A549 treated with GW870086 at 1 μM for 4 hours (cell line): ENCODE measurements around the gene ERRFI1. TPM values are rescaled to one million over a fixed set of nuclear protein-coding genes. Genes with fewer than 3 reads are reported as not detected.

Source experiments
- total RNA-seq: library from RNA; stranded (reverse); fragments of 200-300 nt; extraction: Qiagen RNA extraction; gene quantifications from 5 replicates; pipeline ENCODE4 v1.2.3, GENCODE V29; 2022; ENCODE audit warnings: low read depth

The ERRFI1 gene, protein sequence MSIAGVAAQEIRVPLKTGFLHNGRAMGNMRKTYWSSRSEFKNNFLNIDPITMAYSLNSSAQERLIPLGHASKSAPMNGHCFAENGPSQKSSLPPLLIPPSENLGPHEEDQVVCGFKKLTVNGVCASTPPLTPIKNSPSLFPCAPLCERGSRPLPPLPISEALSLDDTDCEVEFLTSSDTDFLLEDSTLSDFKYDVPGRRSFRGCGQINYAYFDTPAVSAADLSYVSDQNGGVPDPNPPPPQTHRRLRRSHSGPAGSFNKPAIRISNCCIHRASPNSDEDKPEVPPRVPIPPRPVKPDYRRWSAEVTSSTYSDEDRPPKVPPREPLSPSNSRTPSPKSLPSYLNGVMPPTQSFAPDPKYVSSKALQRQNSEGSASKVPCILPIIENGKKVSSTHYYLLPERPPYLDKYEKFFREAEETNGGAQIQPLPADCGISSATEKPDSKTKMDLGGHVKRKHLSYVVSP
- total RNA-seq, result 126 to 161 TPM (median 153 TPM) in 5 replicates

GRCh38 chr1:8026153-8026975 lies at the start of gene ERRFI1:
TSS of gene ERRFI1 (minus strand) at chr1:8026309. CDS start at chr1:8015619, 10,690 bp downstream.

Other genes with a start within 250 kb of the ERRFI1 start
- 0.81 to 1.2 TPM (median 0.95 TPM) in 5 replicates for gene PER3, start 242.0 kb downstream of the ERRFI1 start, total RNA-seq
- not detected in 5 replicates for gene UTS2, start 173.2 kb downstream of the ERRFI1 start, total RNA-seq
- 2.0 to 3.1 TPM (median 2.9 TPM) in 5 replicates for gene TNFRSF9, start 85.5 kb downstream of the ERRFI1 start, total RNA-seq
- gene PARK7, start 64.6 kb downstream of the ERRFI1 start, total RNA-seq, result 340 to 393 TPM (median 344 TPM) in 5 replicates